GM18511 (cell line): Measurements from ENCODE around the gene DPP10.

Source experiments
- ATAC-seq: cut with Tn5 transposase; IDR thresholded peaks from one replicate; pipeline ENCODE4 v1.9.1; 2021; ENCODE audit warnings: mild to moderate bottlenecking, moderate library complexity; ENCODE audit not compliant: unreplicated experiment

DPP10 gene

DNA sequence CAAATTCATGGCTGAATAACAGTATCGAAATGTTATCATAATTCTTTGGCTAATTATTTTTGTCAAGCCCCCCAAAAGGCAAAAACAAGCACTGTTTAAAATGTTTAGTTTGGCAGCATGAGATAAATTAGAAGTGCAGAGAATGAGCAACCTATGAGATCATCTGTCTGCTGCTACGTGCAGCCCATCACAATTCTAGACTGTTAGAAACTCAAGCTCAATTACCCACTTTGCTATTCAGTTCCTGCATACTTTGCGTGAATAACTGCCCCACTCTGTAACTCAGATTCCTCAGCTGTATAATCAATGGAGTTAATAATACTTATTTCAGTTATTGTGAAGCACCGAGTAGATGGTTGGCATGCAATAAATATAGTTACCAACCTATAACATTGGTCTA lies 1181.9 kb downstream of the DPP10 start:
- no peak for ATAC-seq

GRCh38 chr2:115634578-115634977 lies 1192.1 kb downstream of the DPP10 start:
- ATAC-seq: no peak

DNA sequence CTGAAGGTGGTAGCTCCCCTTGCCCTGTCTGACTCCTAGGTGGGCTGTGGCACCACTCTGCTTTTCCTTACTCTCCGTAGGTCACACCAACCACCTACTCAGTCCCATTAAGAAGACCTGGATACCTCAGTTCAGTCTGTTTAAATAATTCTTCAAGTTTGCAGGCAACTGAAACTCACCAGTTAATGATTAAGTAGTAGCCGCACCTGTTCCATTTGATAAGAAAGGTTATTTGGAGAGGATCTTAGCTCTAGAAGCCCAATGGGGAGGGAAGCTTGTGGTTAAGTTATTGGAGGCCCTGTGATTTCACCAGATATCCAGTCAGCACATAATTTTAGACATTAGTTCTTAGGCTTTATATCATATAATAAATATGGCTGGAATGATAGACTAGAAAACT lies 1193.0 kb downstream of the DPP10 start:
- ATAC-seq: no peak

- no peak for ATAC-seq
Observed at GRCh38 chr2:115649731-115650130, 1207.3 kb downstream of the DPP10 start.

GRCh38 chr2:115650827-115651226 lies 1208.4 kb downstream of the DPP10 start:
- no peak for ATAC-seq

- no peak for ATAC-seq
Observed at GRCh38 chr2:115652652-115653051, 1210.2 kb downstream of the DPP10 start.

GRCh38 chr2:115654362-115654761 lies 1211.9 kb downstream of the DPP10 start:
- ATAC-seq: no peak

DNA sequence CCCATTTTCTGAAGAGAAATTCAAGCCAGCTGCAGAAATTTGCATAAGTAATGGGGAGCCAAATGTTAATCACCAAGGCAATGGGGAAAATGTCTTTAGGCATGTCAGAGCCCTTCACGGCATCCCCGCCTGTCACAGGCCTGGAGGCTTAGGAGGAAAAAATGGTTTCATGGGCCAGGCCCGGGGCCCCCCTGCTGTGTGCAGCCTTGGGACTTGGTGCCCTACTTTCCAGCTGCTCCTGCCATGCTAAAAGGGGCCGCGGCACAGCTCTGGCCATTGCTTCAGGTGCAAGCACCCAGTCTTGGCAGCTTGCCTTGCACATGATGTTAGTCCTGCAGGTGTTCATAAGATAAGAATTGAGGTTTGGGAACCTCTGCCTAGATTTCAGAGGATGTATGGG lies 1235.7 kb downstream of the DPP10 start:
- ATAC-seq: no peak

DNA sequence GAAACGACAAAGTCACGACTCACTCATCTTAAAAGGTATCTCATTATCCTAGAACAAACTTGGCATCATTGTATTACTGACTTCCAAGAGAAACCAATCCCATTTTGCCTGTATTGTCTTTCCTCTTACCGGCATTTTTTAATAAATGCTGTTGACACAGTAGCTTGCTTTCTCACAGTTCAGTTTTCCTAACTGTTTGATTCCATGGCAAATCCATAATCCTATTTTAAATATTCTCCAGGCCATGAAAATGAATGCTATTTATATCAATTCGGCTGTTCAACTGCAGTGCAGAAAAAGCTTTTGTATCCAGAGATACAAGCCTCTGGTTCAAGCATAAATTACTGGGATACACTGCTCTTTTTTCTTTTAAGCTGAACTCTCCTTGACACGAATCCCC lies 1241.9 kb downstream of the DPP10 start:
- no peak for ATAC-seq

GRCh38 chr2:115691409-115691808 lies 1249.0 kb downstream of the DPP10 start:
- no peak for ATAC-seq

GRCh38 chr2:115694651-115695050 lies 1252.2 kb downstream of the DPP10 start:
- no peak for ATAC-seq

GRCh38 chr2:115733190-115733775 lies 1290.8 kb downstream of the DPP10 start:
- no peak for ATAC-seq

DNA sequence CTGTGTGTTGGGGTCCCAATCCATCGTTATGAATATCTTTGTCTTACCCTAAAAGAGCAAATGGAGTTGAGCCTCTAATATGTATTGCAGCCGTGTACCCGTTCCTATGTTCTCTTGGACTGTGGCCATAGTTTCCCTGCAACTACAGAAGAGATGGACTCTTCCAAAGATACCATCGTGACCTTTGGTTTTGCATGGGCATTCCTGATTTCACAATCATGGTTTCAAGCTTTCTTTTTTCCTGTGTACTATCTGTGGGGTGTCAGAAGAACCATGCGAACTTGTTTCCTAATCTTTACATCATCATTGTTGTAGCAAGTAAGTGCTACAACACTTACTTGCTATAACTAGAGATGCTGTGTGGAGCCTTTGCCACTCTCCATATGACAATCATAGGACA lies 1295.7 kb downstream of the DPP10 start:
- ATAC-seq: no peak

- ATAC-seq: no peak
Observed at GRCh38 chr2:115739574-115739973, 1297.1 kb downstream of the DPP10 start.

GRCh38 chr2:115746151-115746550 lies 1303.7 kb downstream of the DPP10 start:
- no peak for ATAC-seq

DNA sequence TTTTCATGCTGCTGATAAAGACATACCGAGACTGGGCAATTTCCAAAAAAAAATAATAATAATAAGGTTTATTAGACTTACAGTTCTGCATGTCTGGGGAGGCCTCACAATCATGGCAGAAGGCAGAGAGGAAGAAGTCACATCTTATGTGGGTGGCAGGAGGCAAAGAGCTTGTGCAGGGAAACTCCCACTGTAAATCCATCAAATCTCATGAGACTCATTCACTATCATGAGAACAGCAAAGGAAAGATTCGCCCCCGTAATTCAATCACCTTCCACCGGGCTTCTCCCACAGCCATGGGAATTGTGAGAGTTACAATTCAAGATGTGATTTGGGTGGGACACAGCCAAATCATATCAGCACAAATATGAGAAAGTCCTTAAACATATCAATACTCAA lies 1314.8 kb downstream of the DPP10 start:
- no peak for ATAC-seq

DNA sequence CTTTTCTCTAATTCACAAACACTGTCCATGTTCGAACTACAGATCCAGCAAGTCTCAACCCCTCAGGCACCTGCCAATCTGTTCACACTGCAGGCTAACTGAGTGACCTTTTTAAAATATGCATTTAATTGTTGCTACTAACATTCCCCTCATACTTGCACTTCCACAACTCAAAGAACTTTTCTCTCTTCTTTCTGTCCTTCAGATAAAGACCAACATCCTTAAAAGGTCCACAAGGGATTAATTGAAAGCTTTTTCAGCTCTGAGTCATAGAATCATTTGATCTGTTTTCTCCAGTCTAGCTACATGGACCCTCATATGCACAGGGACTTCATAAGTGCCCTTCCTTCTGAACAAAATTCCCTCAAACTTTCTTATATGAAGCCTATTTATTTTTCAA lies 1321.2 kb downstream of the DPP10 start:
- ATAC-seq: no peak

GRCh38 chr2:115771516-115771915 lies 1329.1 kb downstream of the DPP10 start:
- no peak for ATAC-seq

DNA sequence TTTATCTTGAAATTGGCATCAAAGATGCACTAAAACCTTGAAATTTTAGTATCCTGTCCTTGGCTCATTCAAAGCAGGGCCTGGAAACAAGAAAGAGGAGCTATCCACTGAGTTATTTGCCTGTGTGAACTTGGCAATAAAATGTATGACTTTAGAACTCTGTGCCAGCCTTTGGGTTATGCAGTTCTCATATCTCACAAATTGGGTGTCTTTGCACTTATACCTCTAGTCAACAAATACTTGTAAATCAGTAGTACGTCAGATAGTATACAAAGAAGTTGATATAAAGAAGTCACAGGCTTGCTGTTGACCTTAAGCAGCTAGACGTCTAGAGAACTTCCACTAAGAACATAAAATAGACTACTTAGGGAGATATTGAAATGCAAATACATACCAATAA lies 1331.9 kb downstream of the DPP10 start:
- ATAC-seq: no peak

DNA sequence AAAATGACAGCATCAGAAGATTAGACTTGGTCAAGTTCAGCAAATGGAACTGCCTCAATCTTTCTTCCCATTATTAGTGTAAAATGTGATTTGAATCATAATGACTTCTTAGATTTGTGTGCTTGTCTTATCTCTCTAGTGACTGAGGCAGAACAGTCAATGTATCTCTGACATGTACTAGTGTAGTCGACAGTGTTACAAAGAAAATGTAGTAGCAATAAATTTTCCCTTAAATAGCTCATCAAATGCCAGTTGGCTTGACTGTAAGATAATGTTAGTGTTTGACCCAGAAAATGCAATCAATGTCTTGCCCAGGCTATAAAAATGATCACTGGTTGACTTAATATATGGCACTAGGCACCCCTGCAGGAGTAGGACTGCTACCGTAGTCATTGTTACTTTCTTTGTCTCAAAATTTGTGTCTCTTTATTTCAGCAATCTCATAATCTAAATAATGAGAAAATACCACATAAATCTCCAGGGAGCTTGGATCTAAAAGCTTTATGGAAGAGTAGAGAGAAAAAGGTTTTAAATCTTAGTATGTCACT lies 1336.7 kb downstream of the DPP10 start:
- ATAC-seq: no peak

GRCh38 chr2:115782286-115782685 lies 1339.8 kb downstream of the DPP10 start:
- ATAC-seq: no peak

DNA sequence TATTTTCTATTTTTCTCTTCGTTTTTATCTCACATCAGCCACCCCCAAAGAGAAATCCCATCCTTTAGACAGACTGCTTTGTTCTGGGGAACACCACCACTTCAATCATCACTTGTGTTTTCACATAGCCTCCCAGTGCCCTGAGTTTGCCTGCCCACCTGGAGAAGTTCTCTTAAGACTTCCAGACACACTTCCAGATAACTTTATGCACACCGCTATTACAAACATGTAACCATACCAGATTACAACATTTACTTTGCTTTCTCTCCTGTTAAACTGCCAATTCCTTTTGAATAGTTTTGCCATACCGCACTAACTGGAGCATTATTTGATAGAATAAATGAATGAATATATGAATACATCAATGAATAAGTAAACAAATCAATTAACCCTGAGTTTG lies 1353.6 kb downstream of the DPP10 start:
- ATAC-seq: no peak

- ATAC-seq: no peak
Observed at GRCh38 chr2:115807276-115807675, 1364.8 kb downstream of the DPP10 start.
